Right cardiac atrium (tissue), 5 donors: ENCODE results near the gene ARFIP1. TPM values are rescaled to one million over a fixed set of nuclear protein-coding genes. Genes with fewer than 3 reads are reported as not detected.

Experiments used
- ATAC-seq, 2 donors: fragments of 200-7000 bp; cut with Tn5 transposase; one replicate each; pipeline versions ENCODE4 v1.8.0 to v1.9.1; 2020; ENCODE audit warnings: moderate library complexity in 2 of 2, mild to moderate bottlenecking in 1 of 2
- DNase-seq, 3 donors: peaks; one replicate each; pipeline ENCODE4 v3.0.0-alpha.2; 2020
- H3K27ac ChIP-seq: one replicate; pipeline ENCODE4 v1.5.1; 2013; ENCODE audit warnings: mild to moderate bottlenecking, low read length, control low read depth, moderate library complexity
- H3K27me3 ChIP-seq: one replicate; pipeline ENCODE4 v1.6.1; 2013; ENCODE audit not compliant: control insufficient read depth, insufficient read depth
- H3K4me1 ChIP-seq: one replicate; pipeline ENCODE4 v1.6.1; 2013; ENCODE audit warnings: low read length; ENCODE audit not compliant: control insufficient read depth, insufficient read depth
- H3K4me3 ChIP-seq: one replicate; pipeline ENCODE4 v1.5.1; 2013; ENCODE audit warnings: low read length, control low read depth
- H3K9me3 ChIP-seq: one replicate; pipeline ENCODE4 v1.6.1; 2013; ENCODE audit warnings: low read length; ENCODE audit not compliant: control insufficient read depth
- WGBS: extraction: QIAGEN DNeasy Blood & Tissue Kit; methylation state at CpG from one replicate; pipeline ENCODE4 v1.1.7; 2013; 5-methylcytosine and 5-hydroxymethylcytosine counted together
- intact Hi-C, 4 donors: fragments of 100-400 bp; cut with DNase I; formaldehyde crosslinking; loops; one replicate each; pipeline versions ENCODE4 v1.11.0 to v1.14.0; 2022 to 2023
- long read RNA-seq, 4 donors: library from polyadenylated mRNA; unstranded; transcript quantifications; one replicate each; pipeline ENCODE4 v2.0.0, GENCODE V29; 2020 to 2021
- polyA plus RNA-seq: library from polyadenylated mRNA; stranded (reverse); fragments of 200-250 nt; gene quantifications from one replicate; pipeline ENCODE4 v1.2.3, GENCODE V29; 2013
- total RNA-seq, 4 donors: library from RNA; stranded (reverse); fragmentation: NEBNext Ultra II Directional; extraction: Animal tissue kit (Norgen Biotek cat#: 25700); gene quantifications; one replicate each; pipeline ENCODE4 v1.2.1, GENCODE V29; 2021
- donor health status: healthy with polysubstance abuse.
- donor health status: DM: no; HTN: yes; CAD: no.
- donor health status: DM: no; HTN: no; CAD: no.
- donor health status: DM: no; HTN: yes; CAD: no; lungs with severe emphysema.
- donor health status: DM: yes; HTN: yes; CAD: no.

ARFIP1 gene
- 10 to 100 TPM; 18.6 to 20.6 (median 19.8) TPM for total RNA-seq
- 8.9 TPM for polyA plus RNA-seq
- long read RNA-seq, donor 1, transcript ARFIP1-202 (8 exons, 1,302 nt), result minor isoform, 5 of 36 reads
- long read RNA-seq, donor 1, transcript ARFIP1-201 (9 exons, 3,111 nt), result major isoform, 19 of 36 reads
- long read RNA-seq, donor 1, transcript ARFIP1-205 (9 exons, 3,424 nt), result minor isoform, 7 of 36 reads
- long read RNA-seq, donor 1, partial matches to known transcripts, result 0 of 36 reads
- long read RNA-seq, donor 1, other reads (novel, unspliced or antisense), result 5 of 36 reads
- long read RNA-seq, donor 2, transcript ARFIP1-205 (9 exons, 3,424 nt), result major isoform, 5 of 10 reads
- long read RNA-seq, donor 2, partial matches to known transcripts, result 0 of 10 reads
- long read RNA-seq, donor 2, other reads (novel, unspliced or antisense), result 1 of 10 reads
- long read RNA-seq, donor 3, transcript ARFIP1-201 (9 exons, 3,111 nt), result major isoform, 42 of 70 reads
- long read RNA-seq, donor 3, transcript ARFIP1-205 (9 exons, 3,424 nt), result minor isoform, 7 of 70 reads
- long read RNA-seq, donor 3, transcript ARFIP1-202 (8 exons, 1,302 nt), result minor isoform, 6 of 70 reads
- long read RNA-seq, donor 3, partial matches to known transcripts, result 3 of 70 reads
- long read RNA-seq, donor 3, other reads (novel, unspliced or antisense), result 8 of 70 reads
- long read RNA-seq, donor 4, transcript ARFIP1-201 (9 exons, 3,111 nt), result major isoform, 11 of 19 reads
- long read RNA-seq, donor 4, partial matches to known transcripts, result 0 of 19 reads
- long read RNA-seq, donor 4, other reads (novel, unspliced or antisense), result 2 of 19 reads

- peak; percentile 100 for ATAC-seq
- WGBS, result under 1% methylated on average over 55 of the region's 55 CpGs
- peak; percentile 99 for DNase-seq
- Histone ChIP-seq H3K4me3 (peak within 1 kb of the TSS; percentile 73), H3K9me3 (no peaks in the 10 kb centered on the region), H3K27ac (peak within 1 kb of the TSS; percentile 80), H3K27me3 (no peaks in the 10 kb centered on the region), H3K4me1 (peaks cover under 1% of the 10 kb centered on the region)
- intact Hi-C loops, result no loop called here
Measured at GRCh38 chr4:152779513-152780266, at the start of gene ARFIP1, which contains the start of gene TIGD4. Gene ARFIP1 (plus strand): TSS chr4:152779954. CDS start chr4:152829634, 49,680 bp downstream. Gene TIGD4 (minus strand): TSS chr4:152779730. CDS start chr4:152771004, 8,726 bp downstream.

- Histone ChIP-seq H3K4me1 (no peaks in the 10 kb centered on the region), H3K27me3 (no peaks in the 10 kb centered on the region), H3K27ac (no peak overlapping the region), H3K4me3 (no peak overlapping the region), H3K9me3 (no peaks in the 10 kb centered on the region)
- 91% methylated on average over 2 of the region's 2 CpGs for WGBS
- intact Hi-C loops, result loop anchor here in 2 of 4 donors (5.0 to 10.0 kb wide), 2 partner anchors 90 to 227 kb away; no protein-coding TSS in a partner anchor
- ATAC-seq (no peak), DNase-seq (no peak)
Measured at GRCh38 chr4:152731997-152732396, 47.8 kb upstream of the ARFIP1 start.

GRCh38 chr4:152734015-152734698 lies 45.6 kb upstream of the ARFIP1 start:
- no peaks in the 10 kb centered on the region for H3K4me1 ChIP-seq
- H3K4me3 ChIP-seq, result no peak overlapping the region
- H3K27me3 ChIP-seq, result no peaks in the 10 kb centered on the region
- no peak overlapping the region for H3K27ac ChIP-seq
- H3K9me3 ChIP-seq, result no peaks in the 10 kb centered on the region
- intact Hi-C loops, result loop anchor here in 2 of 4 donors (2.0 to 10.0 kb wide), 3 partner anchors 92 to 233 kb away; no protein-coding TSS in a partner anchor
- ATAC-seq, result no peak
- DNase-seq, result no peak
- WGBS, result 77% methylated on average over 5 of the region's 5 CpGs

- no peak overlapping the region for H3K4me3 ChIP-seq
- ATAC-seq, result no peak
- H3K4me1 ChIP-seq, result no peaks in the 10 kb centered on the region
- no peak overlapping the region for H3K27ac ChIP-seq
- no peaks in the 10 kb centered on the region for H3K9me3 ChIP-seq
- intact Hi-C loops, result loop anchor here in 3 of 4 donors (2.0 to 10.0 kb wide), 4 partner anchors 92 to 234 kb away; no protein-coding TSS in a partner anchor
- WGBS, result 63% methylated on average over 3 of the region's 3 CpGs
- DNase-seq, result no peak
- no peaks in the 10 kb centered on the region for H3K27me3 ChIP-seq
Measured at GRCh38 chr4:152734699-152735050, 45.1 kb upstream of the ARFIP1 start.

- H3K27me3 ChIP-seq, result no peaks in the 10 kb centered on the region
- intact Hi-C loops, result loop anchor here in 3 of 4 donors (2.0 to 10.0 kb wide), 3 partner anchors 231 to 235 kb away; no protein-coding TSS in a partner anchor
- H3K9me3 ChIP-seq, result no peaks in the 10 kb centered on the region
- no peaks in the 10 kb centered on the region for H3K4me1 ChIP-seq
- DNase-seq (no peak), ATAC-seq (no peak)
- H3K27ac ChIP-seq, result no peak overlapping the region
- H3K4me3 ChIP-seq, result no peak overlapping the region
- WGBS, result 17% methylated on average over 2 of the region's 2 CpGs
Measured at GRCh38 chr4:152735396-152735859, 44.3 kb upstream of the ARFIP1 start.

- 52% methylated on average over 3 of the region's 3 CpGs for WGBS
- intact Hi-C loops, result loop anchor here in 3 of 4 donors (2.0 to 10.0 kb wide), 3 partner anchors 231 to 235 kb away; no protein-coding TSS in a partner anchor
- no peak overlapping the region for H3K27ac ChIP-seq
- DNase-seq (no peak), ATAC-seq (no peak)
- H3K9me3 ChIP-seq, result no peaks in the 10 kb centered on the region
- H3K4me1 ChIP-seq, result no peaks in the 10 kb centered on the region
- H3K4me3 ChIP-seq, result no peak overlapping the region
- H3K27me3 ChIP-seq, result no peaks in the 10 kb centered on the region
Measured at GRCh38 chr4:152735906-152736305, 43.8 kb upstream of the ARFIP1 start.

- Histone ChIP-seq H3K4me3 (no peak overlapping the region), H3K27ac (no peak overlapping the region), H3K4me1 (no peaks in the 10 kb centered on the region), H3K9me3 (no peaks in the 10 kb centered on the region), H3K27me3 (no peaks in the 10 kb centered on the region)
- intact Hi-C loops, result loop anchor here in 2 of 4 donors (5.0 to 10.0 kb wide), 2 partner anchors 234 to 237 kb away; no protein-coding TSS in a partner anchor
- WGBS, result 47% methylated on average over 3 of the region's 3 CpGs
- DNase-seq, result no peak
- no peak for ATAC-seq
Measured at GRCh38 chr4:152738827-152739226, 40.9 kb upstream of the ARFIP1 start.

GRCh38 chr4:152747444-152747843 lies 32.3 kb upstream of the ARFIP1 start:
- no peaks in the 10 kb centered on the region for H3K4me1 ChIP-seq
- WGBS, result 61% methylated on average over 2 of the region's 2 CpGs
- intact Hi-C loops, result no loop called here
- ATAC-seq, result no peak
- H3K4me3 ChIP-seq, result no peak overlapping the region
- H3K9me3 ChIP-seq, result no peaks in the 10 kb centered on the region
- no peak overlapping the region for H3K27ac ChIP-seq
- no peak for DNase-seq
- no peaks in the 10 kb centered on the region for H3K27me3 ChIP-seq

- 91% methylated on average over 9 of the region's 9 CpGs for WGBS
- DNase-seq (no peak), ATAC-seq (peak in 1 of 2 donors; percentile 14)
- Histone ChIP-seq H3K4me3 (no peak overlapping the region), H3K9me3 (no peaks in the 10 kb centered on the region), H3K27ac (no peak overlapping the region), H3K27me3 (no peaks in the 10 kb centered on the region), H3K4me1 (no peaks in the 10 kb centered on the region)
- intact Hi-C loops, result no loop called here
Measured at GRCh38 chr4:152748619-152749018, 31.1 kb upstream of the ARFIP1 start.

GRCh38 chr4:152763796-152764195 lies 16.0 kb upstream of the ARFIP1 start:
- no peaks in the 10 kb centered on the region for H3K27me3 ChIP-seq

More at GRCh38 chr4:152763796-152764195, 16.0 kb upstream of the ARFIP1 start:
- intact Hi-C loops, result no loop called here
- no peak for ATAC-seq
- 85% methylated on average over 1 of the region's 1 CpG for WGBS
- no peak overlapping the region for H3K27ac ChIP-seq
- no peaks in the 10 kb centered on the region for H3K4me1 ChIP-seq
- no peaks in the 10 kb centered on the region for H3K9me3 ChIP-seq
- no peak for DNase-seq
- no peak overlapping the region for H3K4me3 ChIP-seq
